GM12878 (cell line): ENCODE results near the gene SMURF1. TPM values are rescaled to one million over a fixed set of nuclear protein-coding genes. Genes with fewer than 3 reads are reported as not detected.
A peak's percentile ranks its signal among the peaks of the same experiment; 100 is the strongest.

ENCODE experiments used
- ATAC-seq: fragments of 200-7000 bp; cut with Tn5 transposase; 3 replicates; pipeline ENCODE4 v1.9.1; 2020; ENCODE audit warnings: mild to moderate bottlenecking, moderate library complexity
- BruUV-seq: library from RNA; stranded (reverse); fragments of 400-500 nt; replicated peaks from 2 replicates; lab custom pipeline; 2021; lab: Mats Ljungman, UMichigan
- CTCF ChIA-PET: fragments of 300-600 bp; sonication (Branson Sonifier 250); formaldehyde crosslinking; extraction: SDS; loops from one replicate; lab custom pipeline; 2021; ENCODE audit warnings: inconsistent platforms; lab: Yijun Ruan, JAX
- POLR2A ChIA-PET: fragments of 350-600 bp; formaldehyde crosslinking; extraction: SDS; loops from one replicate; lab custom pipeline; 2021; ENCODE audit warnings: inconsistent platforms; lab: Charles Lee
- RAD21 ChIA-PET: fragments of 300-600 bp; sonication (Branson Sonifier 250); formaldehyde crosslinking; loops from one replicate; lab custom pipeline; 2023; ENCODE audit warnings: antibody characterized with exemption; ENCODE audit not compliant: unreplicated experiment; lab: Charles Lee
- SMC1A ChIA-PET: fragments of 300-600 bp; sonication (Branson Sonifier 250); formaldehyde crosslinking; loops from one replicate; lab custom pipeline; 2023; ENCODE audit not compliant: unreplicated experiment, uncharacterized antibody; lab: Charles Lee
- DNase-seq: peaks from one replicate; pipeline ENCODE4 v3.0.0-alpha.2; 2011; ENCODE audit warnings: low read depth, low spot score
- FAIRE-seq: peaks from 3 replicates; lab custom pipeline; 2011; peaks lifted over from hg19 to GRCh38; lab: Jason Lieb, UNC
- H2AFZ ChIP-seq: 2 replicates; pipeline ENCODE4 v1.6.0; 2011; ENCODE audit warnings: low read depth, low read length, control low read depth; ENCODE audit not compliant: control insufficient read depth
- H3K27ac ChIP-seq: 2 replicates; pipeline ENCODE4 v1.5.1; 2011; ENCODE audit warnings: control low read depth; ENCODE audit not compliant: control insufficient read depth, insufficient read depth
- H3K27me3 ChIP-seq, 2 experiments: replicated peaks in 1 of 2; 2 replicates each; pipeline versions ENCODE4 v1.6.0 to v1.6.1; 2011; ENCODE audit warnings: low read length in 1 of 2; ENCODE audit not compliant: control insufficient read depth in 2 of 2, insufficient read depth in 2 of 2
- H3K36me3 ChIP-seq, 2 experiments: 2 replicates each; pipeline ENCODE4 v1.5.1; 2011; ENCODE audit warnings: low read length in 1 of 2; ENCODE audit not compliant: control insufficient read depth in 2 of 2, insufficient read depth in 2 of 2
- H3K4me1 ChIP-seq: 2 replicates; pipeline ENCODE4 v1.6.1; 2011; ENCODE audit warnings: mild to moderate bottlenecking, low read length, moderate library complexity, mixed read lengths; ENCODE audit not compliant: control insufficient read depth, insufficient read depth
- H3K4me2 ChIP-seq: 2 replicates; pipeline ENCODE4 v1.6.0; 2011; ENCODE audit warnings: control low read depth; ENCODE audit not compliant: control insufficient read depth, insufficient read depth
- H3K4me3 ChIP-seq: fragments of 200-600 bp; sonication (generic); 2 replicates; pipeline ENCODE4 v1.5.1; 2016
- H3K79me2 ChIP-seq: 2 replicates; pipeline ENCODE4 v1.6.0; 2011; ENCODE audit warnings: low read length; ENCODE audit not compliant: control insufficient read depth, insufficient read depth
- H3K9ac ChIP-seq: 2 replicates; pipeline ENCODE4 v1.8.0; 2011; ENCODE audit warnings: low read length, control low read depth, mixed read lengths; ENCODE audit not compliant: control insufficient read depth, insufficient read depth
- H3K9me3 ChIP-seq: replicated peaks from 3 replicates; pipeline ENCODE4 v1.5.1; 2011; ENCODE audit warnings: mild to moderate bottlenecking, low read length; ENCODE audit not compliant: control insufficient read depth, insufficient read depth
- H4K20me1 ChIP-seq: 2 replicates; pipeline ENCODE4 v1.6.0; 2011; ENCODE audit not compliant: control insufficient read depth, insufficient read depth
- NFXL1 ChIP-seq: fragments of 450-650 bp; IDR thresholded peaks from 2 replicates; pipeline ENCODE4 v1.6.1; 2017; ENCODE audit warnings: antibody characterized with exemption, mild to moderate bottlenecking, borderline replicate concordance
- NFYB ChIP-seq: IDR thresholded peaks from 2 replicates; pipeline ENCODE4 v1.6.1; 2011; ENCODE audit warnings: low read depth, mild to moderate bottlenecking, low read length, improper control_type of control experiment, moderate library complexity; ENCODE audit not compliant: insufficient read depth
- POLR2A ChIP-seq: IDR thresholded peaks from 2 replicates; pipeline ENCODE4 v1.6.1; 2011; ENCODE audit warnings: low read depth, mild to moderate bottlenecking, low read length
- SREBF2 ChIP-seq: IDR thresholded peaks from 2 replicates; pipeline ENCODE4 v1.6.1; 2012; ENCODE audit warnings: mild to moderate bottlenecking, low read length
- ZZZ3 ChIP-seq: IDR thresholded peaks from 2 replicates; pipeline ENCODE4 v1.6.1; 2011; ENCODE audit warnings: low read depth; ENCODE audit not compliant: control insufficient read depth, insufficient read length
- WGBS: methylation state at CpG from one replicate; pipeline ENCODE4 v1.1.6; 2016; ENCODE audit warnings: low lambda C conversion rate; ENCODE audit not compliant: insufficient replicate concordance, insufficient coverage; ENCODE audit errors: missing lambda C conversion rate; 5-methylcytosine and 5-hydroxymethylcytosine counted together
- in situ Hi-C: fragments of 300-500 bp; cut with MboI; formaldehyde crosslinking; loops from 9 replicates; pipeline ENCODE4 v1.14.3; 2018; ENCODE audit warnings: mixed read lengths
- intact Hi-C: fragments of 100-400 bp; cut with micrococcal nuclease; formaldehyde crosslinking; loops from one replicate; pipeline ENCODE4 v1.14.2; 2022; ENCODE audit not compliant: unreplicated experiment
- polyA plus RNA-seq, 11 experiments: library from polyadenylated mRNA; depleted of rRNA in 4 of 11; unstranded in 6 of 11; stranded (reverse) in 5 of 11; fragments of >200 nt; fragmentation: Nextera tagmentation in 4 of 11; fragmentation: Illumina TruSeq in 1 of 11; extraction: Ambion mirVana in 4 of 11; extraction: Trizol in 1 of 11; gene quantifications; 1 replicate in 1 of 11; 2 replicates in 10 of 11; pipeline versions ENCODE4 v1.2.1 to v1.2.3, GENCODE V29; 2011 to 2016; ENCODE audit warnings: inconsistent platforms in 2 of 11, missing spikeins in 2 of 11, low read depth in 1 of 11
- total RNA-seq, 4 experiments: library from RNA; depleted of rRNA in 3 of 4; stranded (reverse); fragments of >200 nt in 3 of 4; fragmentation: Illumina TruSeq in 1 of 4; extraction: Trizol in 1 of 4; gene quantifications; 2 replicates each; pipeline versions ENCODE4 v1.2.1 to v1.2.3, GENCODE V29; 2013 to 2021

The SMURF1 gene
- total and polyA plus RNA-seq, 10 of the 15 experiments (the other 5 are each of a cell fraction or from before 2014, with no cell fraction given) = 0.76 to 14.0 (median 7.9) TPM

GRCh38 chr7:99034932-99035722 lies 108.8 kb downstream of the SMURF1 start:
- no peak overlapping the region for H3K27ac ChIP-seq
- H3K4me3 ChIP-seq = no peak overlapping the region
- no peaks in the 10 kb centered on the region for H3K79me2 ChIP-seq
- peak; percentile 21; the same call in 1 of the 2 replicates for TF ChIP-seq POLR2A
- no peak for TF ChIP-seq ZZZ3
- TF ChIP-seq, all 136 proteins: peak for 1
- ChIA-PET POLR2A (no interaction called here), CTCF (interaction anchor here (1.1 to 1.9 kb wide), 3 partner anchors 274 to 279 kb away, joined by 3 to 9 read pairs (median 6); no protein-coding TSS in a partner anchor), RAD21 (no interaction called here), SMC1A (no interaction called here)
- Histone ChIP-seq H2AFZ (no peak overlapping the region), H4K20me1 (no peaks in the 10 kb centered on the region), H3K9ac (no peak overlapping the region), H3K4me2 (no peak overlapping the region), H3K36me3 (peaks cover 23 to 40% of the 10 kb centered on the region in 2 experiments), H3K4me1 (no peaks in the 10 kb centered on the region; the same call in 1 of the 2 replicates), H3K9me3 (no peaks in the 10 kb centered on the region), H3K27me3 (no peaks in the 10 kb centered on the region)
- intact Hi-C loops (no loop called here), in situ Hi-C loops (no loop called here)
- 98% methylated on average over 30 of the region's 30 CpGs for WGBS
- no peak for ATAC-seq
- DNase-seq = no peak
- no TSS peak for BruUV-seq
- no peak for FAIRE-seq

- in situ Hi-C loops (no loop called here), intact Hi-C loops (no loop called here)
- H3K9ac ChIP-seq = no peak overlapping the region
- SMC1A ChIA-PET = interaction anchor here (0.6 kb wide), 1 partner anchor 13 kb away, joined by 4 read pairs; no protein-coding TSS in a partner anchor
- no peak overlapping the region for H3K4me3 ChIP-seq
- H3K79me2 ChIP-seq = no peaks in the 10 kb centered on the region
- ATAC-seq = no peak
- H3K36me3 ChIP-seq = peaks cover 27 to 40% of the 10 kb centered on the region in 2 experiments
- no TSS peak for BruUV-seq
- RAD21 ChIA-PET = no interaction called here
- H3K27me3 ChIP-seq = no peaks in the 10 kb centered on the region
- H3K4me2 ChIP-seq = no peak overlapping the region
- POLR2A ChIA-PET = no interaction called here
- H3K4me1 ChIP-seq = no peaks in the 10 kb centered on the region; the same call in 1 of the 2 replicates
- H3K9me3 ChIP-seq = no peaks in the 10 kb centered on the region
- no peak for DNase-seq
- TF ChIP-seq POLR2A (peak; percentile 49; the same call in 1 of the 2 replicates), SREBF2 (no peak), NFYB (no peak), NFXL1 (no peak)
- no peak overlapping the region for H2AFZ ChIP-seq
- FAIRE-seq = no peak
- no peaks in the 10 kb centered on the region for H4K20me1 ChIP-seq
- 99% methylated on average over 4 of the region's 4 CpGs for WGBS
- no peak overlapping the region for H3K27ac ChIP-seq
- CTCF ChIA-PET = no interaction called here
Measured at GRCh38 chr7:99033765-99034164, 110.1 kb downstream of the SMURF1 start.
